GDM1 (cell line): Measurements from ENCODE around the gene CLCNKA.

Experiments
- DNase-seq: peaks from one replicate; lab custom pipeline; 2025; lab: John Stamatoyannopoulos, UW

The CLCNKA gene

DNA sequence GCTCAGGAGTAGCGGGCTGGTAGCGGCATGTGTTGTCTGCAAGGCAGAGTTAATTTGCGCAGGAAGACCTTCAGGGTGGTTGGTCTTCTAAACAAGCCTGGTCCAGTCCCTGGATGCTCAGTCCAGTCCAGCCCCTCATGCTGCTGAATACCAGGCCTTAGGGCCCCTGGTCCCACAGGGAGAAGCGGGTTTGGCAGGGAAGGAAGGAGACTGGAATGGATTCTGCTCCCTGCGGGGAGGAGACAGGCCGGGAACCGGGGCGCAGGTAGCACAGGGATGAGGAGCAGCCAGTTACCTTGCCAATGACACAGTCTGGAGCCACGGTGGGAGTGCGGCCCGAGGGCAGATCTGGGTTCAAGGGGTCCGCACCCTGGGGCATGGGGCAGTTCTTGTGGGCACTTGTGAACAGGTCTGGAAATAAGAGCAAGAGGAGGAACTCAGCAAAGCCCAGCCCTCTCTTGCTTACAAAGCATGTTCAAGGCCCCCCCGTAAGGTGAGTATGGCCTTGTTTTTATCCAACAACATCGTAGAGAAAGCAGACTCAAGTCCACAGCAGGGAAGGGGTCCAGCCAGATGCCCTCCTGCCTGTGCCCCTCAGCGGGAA lies 41.5 kb downstream of the CLCNKA start:
- DNase-seq = no peak

GRCh38 chr1:16063921-16064320 lies 42.1 kb downstream of the CLCNKA start:
- DNase-seq = no peak

GRCh38 chr1:16064536-16065268 lies 42.9 kb downstream of the CLCNKA start:
- DNase-seq = no peak

DNA sequence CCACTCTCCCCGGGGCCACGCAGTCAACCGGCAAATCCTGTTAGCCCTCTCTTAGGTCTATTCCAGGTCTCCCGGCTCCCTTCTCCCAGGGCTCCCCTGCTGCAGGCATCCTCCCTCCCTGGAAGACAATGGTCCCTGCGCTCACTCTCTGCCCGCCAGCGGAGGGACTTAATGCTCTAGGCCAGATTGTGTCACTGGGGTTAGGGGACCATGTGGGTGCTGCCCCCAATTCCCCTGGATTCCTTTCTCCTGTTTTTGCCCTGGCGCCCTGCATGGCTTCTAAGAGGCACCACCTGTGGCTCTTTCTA lies 43.4 kb downstream of the CLCNKA start:
- DNase-seq = no peak

DNA sequence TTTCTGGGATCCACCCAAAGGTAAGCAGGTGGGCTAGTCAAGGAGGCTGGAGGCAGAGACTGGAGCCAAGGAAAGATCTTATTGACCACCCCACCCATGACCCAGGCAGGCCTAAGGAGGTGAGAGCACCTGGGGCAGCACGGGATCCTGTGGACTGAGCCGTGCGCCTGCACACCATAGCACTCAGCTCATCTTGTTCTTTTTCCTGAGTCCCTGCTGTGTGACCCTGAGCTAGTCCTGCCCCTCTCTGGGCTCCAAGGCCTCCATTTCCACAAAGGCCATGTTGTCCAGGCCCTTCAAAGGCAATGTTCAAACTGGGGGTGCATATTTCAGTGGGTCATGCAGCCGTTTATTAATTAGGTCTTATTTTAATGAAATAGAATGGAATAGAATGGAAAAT lies 44.4 kb downstream of the CLCNKA start:
- DNase-seq = no peak

GRCh38 chr1:16067127-16067768 lies 45.4 kb downstream of the CLCNKA start:
- DNase-seq = no peak

- DNase-seq = no peak
Measured at GRCh38 chr1:16067933-16068332, 46.1 kb downstream of the CLCNKA start.

GRCh38 chr1:16068356-16069270 lies 46.8 kb downstream of the CLCNKA start:
- no peak for DNase-seq

DNA sequence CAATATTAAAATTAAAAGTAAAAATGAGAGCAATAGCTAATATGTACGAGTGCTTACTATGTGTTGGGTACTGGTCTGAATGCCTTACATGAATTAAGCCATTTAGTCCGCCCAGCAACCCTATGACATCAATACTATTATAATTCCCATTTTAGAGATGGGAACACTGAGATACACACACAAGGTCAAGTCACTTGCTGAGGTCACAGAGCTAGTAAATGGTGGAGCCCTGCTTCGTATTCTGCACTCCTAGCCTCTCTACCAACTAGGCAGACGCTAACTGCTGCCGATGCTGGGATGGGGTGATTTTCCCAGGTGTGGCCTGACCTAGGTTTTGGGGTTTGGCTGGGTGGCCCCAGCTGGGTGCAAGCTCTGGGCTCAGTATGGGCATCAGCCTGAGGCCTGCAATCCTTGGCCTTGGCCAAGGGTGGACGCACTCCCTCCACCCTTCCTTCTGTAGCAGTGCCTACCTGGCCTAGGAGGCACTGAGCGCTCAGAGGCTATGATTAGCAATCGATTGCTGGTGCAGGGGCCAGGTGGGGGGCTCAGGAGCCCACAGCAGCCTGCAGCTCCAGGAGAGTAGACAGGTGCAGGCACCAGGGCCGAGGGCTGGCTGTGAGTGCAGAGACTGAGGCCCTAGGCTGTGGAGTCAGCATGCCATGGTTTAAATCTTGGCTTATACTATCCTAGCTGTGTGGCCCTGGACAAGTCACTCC lies 49.0 kb downstream of the CLCNKA start:
- no peak for DNase-seq

DNA sequence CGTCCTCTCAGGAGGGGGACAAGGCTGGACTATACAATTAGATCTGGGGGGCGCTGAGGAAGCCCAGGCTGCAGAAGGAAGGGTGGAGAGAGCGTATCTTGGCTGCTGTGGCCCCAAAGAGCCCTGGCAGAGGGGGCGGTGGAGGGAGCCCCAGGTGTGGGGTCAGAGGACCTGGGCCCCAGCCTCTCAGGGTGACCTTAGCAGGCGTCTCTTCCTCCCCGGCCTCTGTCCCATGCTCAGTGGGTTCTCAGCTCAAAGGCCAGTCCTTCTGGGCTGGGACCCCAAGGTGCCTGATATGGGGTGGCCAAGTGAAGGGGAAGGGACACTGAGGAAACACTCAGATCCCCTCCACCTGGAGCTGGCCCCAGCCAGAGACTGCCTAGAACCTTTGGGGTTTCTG lies 49.8 kb downstream of the CLCNKA start:
- DNase-seq = no peak

GRCh38 chr1:16072095-16072494 lies 50.3 kb downstream of the CLCNKA start:
- no peak for DNase-seq

GRCh38 chr1:16072616-16073484 lies 51.0 kb downstream of the CLCNKA start:
- DNase-seq = no peak

- DNase-seq = no peak
Measured at GRCh38 chr1:16073490-16074119, 51.8 kb downstream of the CLCNKA start, which contains the start of gene FAM131C. FAM131C (minus strand) TSS chr1:16073651; CDS start chr1:16073442, 209 bp downstream.

DNA sequence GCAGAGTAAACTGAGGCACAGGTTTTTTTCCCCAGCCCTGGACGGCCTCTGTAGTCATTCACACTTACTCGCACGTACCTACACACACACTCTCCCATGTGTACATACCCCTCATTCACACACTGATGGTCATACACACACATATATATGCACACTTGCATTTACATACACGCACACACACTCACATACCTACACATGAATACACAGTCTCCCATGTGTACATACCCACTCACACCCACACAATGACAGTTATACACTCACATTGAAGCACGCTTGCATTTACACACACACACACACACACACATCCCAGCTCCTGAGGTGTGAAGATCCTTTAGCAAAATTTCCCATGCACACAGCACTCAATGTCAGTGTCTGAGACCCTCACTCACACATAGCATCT lies 52.4 kb downstream of the CLCNKA start:
- DNase-seq = no peak

DNA sequence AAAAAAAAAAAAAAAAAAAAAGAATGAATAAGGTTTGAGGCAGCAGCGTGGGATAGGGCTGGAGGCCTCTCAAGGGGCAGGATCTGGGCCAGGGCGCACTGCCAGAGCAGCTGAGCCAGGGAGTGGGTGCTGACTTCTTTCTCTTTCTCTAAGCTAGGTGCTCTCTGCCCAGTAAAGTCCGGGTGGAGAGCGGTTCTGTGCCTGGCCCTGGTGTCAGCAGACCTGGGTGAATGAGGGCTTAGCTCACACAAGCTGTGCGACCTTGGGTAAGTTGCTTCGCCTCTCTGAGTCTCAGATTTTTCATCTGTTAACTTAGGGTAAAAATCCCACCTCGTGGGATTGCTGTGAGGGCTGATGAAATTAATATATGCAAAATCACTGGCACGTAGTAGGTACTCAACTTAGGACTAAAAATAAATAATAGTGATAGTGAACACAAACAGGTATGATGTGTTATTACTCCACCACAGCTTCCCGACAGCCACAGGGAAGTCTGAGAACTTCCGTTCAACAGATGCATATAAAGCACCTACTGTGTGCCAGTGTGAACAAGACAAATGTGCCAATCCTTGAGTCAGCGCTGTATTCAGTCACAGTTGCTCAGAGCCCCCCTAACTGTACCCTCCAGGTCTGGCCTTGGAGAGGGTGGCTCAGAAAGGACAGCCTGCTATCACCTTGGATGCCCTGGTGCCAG lies 53.6 kb downstream of the CLCNKA start:
- no peak for DNase-seq

DNA sequence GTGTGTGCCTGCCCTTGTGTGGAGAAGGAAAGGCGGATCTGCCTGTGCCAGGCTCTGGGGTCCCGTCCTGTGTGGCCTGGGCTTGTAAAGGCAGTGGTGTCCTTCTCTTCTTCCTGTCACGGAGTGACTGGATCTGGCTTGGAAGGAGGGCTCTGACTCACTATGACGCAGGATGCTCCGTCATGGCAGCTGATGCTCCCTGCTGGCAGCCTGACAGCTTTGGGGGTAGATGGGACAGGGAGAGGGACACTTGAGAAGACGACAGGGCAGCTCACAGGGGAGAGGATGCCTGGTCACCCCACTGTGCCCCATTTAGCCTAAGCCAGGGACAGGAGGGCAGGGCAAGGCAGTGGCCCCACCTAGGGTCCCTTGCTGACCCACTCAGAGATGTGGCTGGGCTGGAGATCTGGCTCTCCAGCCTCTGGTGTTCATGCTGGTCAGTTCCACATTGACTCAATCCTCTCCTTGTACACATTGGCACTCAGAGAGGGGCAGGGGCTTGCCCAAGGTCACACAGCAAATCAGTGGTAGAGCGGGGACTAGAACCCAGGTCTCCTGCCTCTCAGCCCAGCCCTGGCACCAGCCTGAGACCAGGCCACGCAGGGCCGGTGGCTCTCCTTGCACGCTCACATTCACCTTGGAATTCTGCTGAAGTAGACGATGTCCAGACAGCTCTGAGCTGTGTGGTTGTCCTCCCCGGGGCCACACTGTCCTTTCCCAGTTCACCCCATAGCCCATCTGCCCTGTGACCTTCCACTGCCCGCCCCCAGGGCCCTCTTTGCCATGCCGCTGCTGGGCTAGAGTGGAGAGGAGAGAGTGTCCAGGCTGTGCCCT lies 54.4 kb downstream of the CLCNKA start:
- DNase-seq = no peak

DNA sequence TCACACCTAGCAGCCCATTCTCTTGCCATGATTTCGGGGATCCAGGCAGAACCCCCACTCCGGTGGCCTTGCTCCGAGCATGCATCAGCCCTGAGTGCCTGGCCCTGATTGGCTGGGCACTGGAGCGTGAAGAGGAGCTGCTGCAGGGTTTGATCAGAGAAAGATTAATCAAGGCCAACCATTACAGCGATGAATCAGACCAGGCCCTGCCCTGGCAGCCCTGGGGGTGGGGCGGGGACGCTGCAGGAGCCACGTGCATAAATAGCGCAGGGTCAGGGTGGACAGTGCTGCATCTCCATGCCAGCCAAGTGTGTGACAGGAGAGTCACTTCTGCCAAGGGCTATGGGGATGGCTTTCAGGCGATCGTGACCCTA lies 55.0 kb downstream of the CLCNKA start:
- DNase-seq = no peak

DNA sequence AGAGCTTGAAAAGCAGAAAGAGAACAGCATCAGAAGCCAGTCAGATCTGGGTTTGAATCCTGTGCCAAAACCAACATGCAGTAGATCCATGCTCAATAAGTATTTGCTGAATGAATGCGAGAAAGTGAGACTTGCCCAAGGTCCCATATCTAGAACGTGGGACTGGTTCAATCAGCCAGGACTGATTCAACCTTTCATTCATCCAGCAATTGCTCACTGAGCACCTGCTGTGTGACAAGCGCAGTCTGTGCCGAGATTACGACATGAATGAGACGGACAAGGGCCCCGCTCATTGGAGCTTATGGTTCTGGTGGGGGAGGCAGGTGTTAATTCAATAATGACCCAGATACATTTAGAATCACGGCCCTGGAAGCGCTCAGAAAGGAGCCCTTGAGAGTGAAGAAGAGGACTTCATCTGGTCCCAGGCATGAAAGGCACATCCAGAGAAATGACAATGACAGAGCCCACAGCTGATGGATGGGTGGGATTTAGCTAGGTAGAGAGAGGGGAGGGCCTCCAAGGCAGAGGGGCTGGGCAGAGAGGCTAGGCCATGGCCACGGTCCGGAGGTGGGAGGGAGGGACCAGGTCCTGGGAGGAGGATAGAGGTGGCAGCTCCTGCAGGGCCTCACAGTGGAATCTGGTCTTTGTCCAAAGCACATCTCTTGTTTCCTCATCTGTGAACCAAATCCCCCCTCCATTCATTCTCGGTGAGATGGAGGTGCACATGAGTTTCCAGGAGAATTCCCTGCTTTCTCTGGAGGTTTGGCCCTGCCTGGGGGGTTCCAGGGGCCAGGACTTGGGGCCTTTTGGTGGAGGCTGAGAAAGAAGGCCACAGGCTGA lies 55.8 kb downstream of the CLCNKA start:
- no peak for DNase-seq
